H1 (cell line): Measurements from ENCODE around the gene RFNG. TPM values are rescaled to one million over a fixed set of nuclear protein-coding genes. Genes with fewer than 3 reads are reported as not detected.

Experiments
- CHD7 ChIP-seq: fragments of 300-600 bp; sonication (generic); IDR thresholded peaks from 2 replicates; pipeline ENCODE4 v1.7.1; 2012; ENCODE audit warnings: low read length, moderate library complexity, mild to moderate bottlenecking, inconsistent platforms; ENCODE audit not compliant: insufficient replicate concordance
- SAP30 ChIP-seq: fragments of 300-600 bp; sonication (generic); IDR thresholded peaks from 2 replicates; pipeline ENCODE4 v1.7.1; 2012; ENCODE audit warnings: low read length, moderate library complexity, mild to moderate bottlenecking, inconsistent platforms; ENCODE audit not compliant: insufficient read depth, insufficient replicate concordance
- polyA plus RNA-seq, 7 experiments: library from polyadenylated mRNA; depleted of rRNA in 3 of 7; stranded (reverse) in 5 of 7; unstranded in 2 of 7; fragments of >200 nt in 5 of 7; fragments of 200-250 nt in 2 of 7; gene quantifications; 1 replicate in 5 of 7; 2 replicates in 1 of 7; 4 replicates in 1 of 7; pipeline versions ENCODE4 v1.2.1 to v1.2.3, GENCODE V29; 2011 to 2013; ENCODE audit warnings: missing spikeins in 2 of 7, mixed read lengths in 2 of 7
- total RNA-seq: library from RNA; stranded (reverse); fragmentation: NEBNext Ultra II Directional; extraction: Animal tissue kit (Norgen Biotek cat#: 25700); gene quantifications from 2 replicates; pipeline ENCODE4 v1.2.1, GENCODE V29; 2021

The RFNG gene
- total and polyA plus RNA-seq, 2 of the 8 experiments (the other 6 are each of a cell fraction or from before 2014, with no cell fraction given) = 26.7 to 28.4 TPM

- TF ChIP-seq CHD7 (no peak), SAP30 (peak; percentile 60)
Observed at GRCh38 chr17:82031885-82032627, 19.6 kb downstream of the RFNG start (continued).
